ENCODE results near the gene GBA3.
A peak's percentile ranks its signal among the peaks of the same experiment; 100 is the strongest.

The GBA3 gene

DNA sequence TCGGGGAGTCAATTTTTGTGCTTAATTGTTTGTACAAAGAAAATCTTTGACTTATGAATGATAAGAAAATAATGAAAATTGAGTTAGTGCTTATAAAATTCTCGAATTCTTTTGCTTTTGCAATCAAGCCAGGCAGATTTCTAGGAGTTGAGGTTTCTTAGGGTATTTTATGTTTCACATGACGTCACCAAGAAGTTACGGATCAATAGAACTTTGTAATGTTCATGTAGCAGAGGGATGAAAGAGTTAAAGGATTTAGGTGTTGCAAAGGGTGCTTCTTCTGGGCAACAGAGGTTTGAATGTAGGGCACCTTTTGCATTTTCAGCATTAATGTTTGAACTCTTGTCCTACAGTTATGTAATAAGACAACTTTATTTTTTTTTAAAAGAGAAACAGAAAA, 19.4 kb downstream of the GBA3 start:
- no peak for DNase-seq (ENCODE audit: extremely low read depth, low read depth)
- H3K4me3 ChIP-seq (replicated peaks; ENCODE audit: low read depth, low read length) = no peak overlapping the region
- no peak for TF ChIP-seq CTCF (IDR thresholded peaks at IDR 0.05; ENCODE audit: low read depth, low read length, missing control alignments)

DNA sequence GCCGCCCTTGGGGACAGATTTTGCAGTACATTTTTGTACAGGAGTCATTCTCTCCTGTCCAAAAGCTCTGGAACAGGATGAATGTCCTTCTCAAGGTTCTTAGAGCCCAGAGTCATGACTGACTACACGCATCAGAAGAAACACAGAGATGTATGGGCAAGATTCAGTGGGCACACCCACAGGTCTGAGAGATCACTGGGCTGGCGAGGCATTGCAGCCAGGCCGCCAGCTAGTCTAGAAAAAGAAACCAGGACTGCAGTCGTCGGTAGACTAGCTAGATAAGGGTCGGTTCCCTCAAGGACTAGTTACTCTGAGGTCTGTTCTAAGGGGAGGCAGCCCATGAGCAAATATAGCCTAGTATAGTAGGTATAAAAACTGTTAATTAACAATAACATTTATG, 19.8 kb downstream of the GBA3 start:
- TF ChIP-seq CTCF (IDR thresholded peaks at IDR 0.05; ENCODE audit: low read depth, low read length, missing control alignments) = no peak
- no peak for DNase-seq (ENCODE audit: extremely low read depth, low read depth)
- no peak overlapping the region for H3K4me3 ChIP-seq (replicated peaks; ENCODE audit: low read depth, low read length)

- no peak for TF ChIP-seq CTCF (IDR thresholded peaks at IDR 0.05; ENCODE audit: low read depth, low read length, missing control alignments)
- H3K4me3 ChIP-seq (replicated peaks; ENCODE audit: low read depth, low read length) = no peak overlapping the region
Measured at GRCh38 chr4:22713841-22714240, 21.1 kb downstream of the GBA3 start.

GRCh38 chr4:22719218-22719617, 26.5 kb downstream of the GBA3 start:
- no peak for TF ChIP-seq CTCF (IDR thresholded peaks at IDR 0.05; ENCODE audit: low read depth, low read length, missing control alignments)
- DNase-seq (ENCODE audit: extremely low read depth, low read depth) = no peak
- H3K4me3 ChIP-seq (replicated peaks; ENCODE audit: low read depth, low read length) = no peak overlapping the region

More at GRCh38 chr4:22713841-22714240, 21.1 kb downstream of the GBA3 start:
- DNase-seq (ENCODE audit: extremely low read depth, low read depth) = no peak

DNA sequence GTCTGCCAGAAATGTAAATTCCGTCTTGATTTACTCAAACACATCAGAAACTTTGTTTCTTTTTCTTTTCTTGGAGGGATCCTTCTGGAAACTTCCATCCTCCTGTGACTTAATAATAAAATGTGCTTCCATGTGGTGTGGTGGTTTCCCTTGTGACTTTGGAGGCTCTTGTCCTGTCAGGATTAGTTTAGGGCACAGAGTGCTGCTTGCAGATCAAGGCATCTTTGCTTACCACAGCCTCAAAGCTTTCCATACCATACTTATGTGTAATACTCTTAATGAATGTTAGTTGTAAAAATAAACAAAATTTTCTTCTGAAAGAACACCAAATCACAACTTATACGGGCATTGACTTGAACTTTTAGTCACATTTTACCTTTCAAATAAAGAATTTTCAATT, 27.4 kb downstream of the GBA3 start:
- DNase-seq (ENCODE audit: extremely low read depth, low read depth) = peak; percentile 1
- TF ChIP-seq CTCF (IDR thresholded peaks at IDR 0.05; ENCODE audit: low read depth, low read length, missing control alignments) = no peak
- no peak overlapping the region for H3K4me3 ChIP-seq (replicated peaks; ENCODE audit: low read depth, low read length)

DNA sequence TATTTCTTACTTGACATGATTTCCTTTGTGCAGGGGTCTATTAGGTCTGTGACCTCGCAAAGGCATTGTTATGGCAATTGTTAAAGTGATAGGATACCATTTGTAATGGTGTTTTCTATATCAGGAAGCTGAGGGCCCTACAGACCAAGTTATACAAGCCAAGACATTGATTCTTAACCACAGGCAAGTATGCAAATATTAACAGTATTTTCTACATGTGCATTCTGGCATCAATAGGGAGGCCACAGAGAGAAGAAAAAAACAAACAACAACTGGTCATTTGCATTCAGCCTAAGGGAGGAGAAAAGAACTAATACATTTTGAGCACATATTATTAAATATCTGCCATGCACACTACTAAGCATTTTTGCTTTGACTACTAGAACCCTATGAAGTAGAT, 28.5 kb downstream of the GBA3 start:
- no peak overlapping the region for H3K4me3 ChIP-seq (replicated peaks; ENCODE audit: low read depth, low read length)
- DNase-seq (ENCODE audit: extremely low read depth, low read depth) = no peak
- TF ChIP-seq CTCF (IDR thresholded peaks at IDR 0.05; ENCODE audit: low read depth, low read length, missing control alignments) = no peak

GRCh38 chr4:22730021-22730420, 37.3 kb downstream of the GBA3 start:
- TF ChIP-seq CTCF (IDR thresholded peaks at IDR 0.05; ENCODE audit: low read depth, low read length, missing control alignments) = no peak
- no peak for DNase-seq (ENCODE audit: extremely low read depth, low read depth)
- H3K4me3 ChIP-seq (replicated peaks; ENCODE audit: low read depth, low read length) = no peak overlapping the region

All from HFF-Myc (cell line).